Endothelial cell of umbilical vein (primary cell): ENCODE measurements around the gene ZNF385B.

Experiments used
- EZH2 ChIP-seq: IDR thresholded peaks from 2 replicates; pipeline ENCODE4 v1.6.1; 2012; ENCODE audit warnings: borderline replicate concordance, low read depth, mild to moderate bottlenecking, moderate library complexity, low read length, inconsistent platforms; ENCODE audit not compliant: severe bottlenecking
- FOS ChIP-seq: IDR thresholded peaks from 2 replicates; pipeline ENCODE4 v1.6.1; 2011; ENCODE audit warnings: mild to moderate bottlenecking, low read length, moderate library complexity, borderline replicate concordance; ENCODE audit not compliant: insufficient read depth
- JUN ChIP-seq: IDR thresholded peaks from 2 replicates; pipeline ENCODE4 v1.6.1; 2011; ENCODE audit warnings: borderline replicate concordance, low read depth; ENCODE audit not compliant: insufficient read length, insufficient read depth
- MYC ChIP-seq: IDR thresholded peaks from one replicate; pipeline ENCODE4 v1.6.1; 2011; ENCODE audit warnings: mild to moderate bottlenecking, low read depth, low read length
- POLR2A ChIP-seq: IDR thresholded peaks from 2 replicates; pipeline ENCODE4 v1.6.1; 2012; ENCODE audit warnings: low read depth, mild to moderate bottlenecking, control low read depth, low read length
- POLR2AphosphoS5 ChIP-seq: IDR thresholded peaks from 2 replicates; pipeline ENCODE4 v1.6.1; 2012; ENCODE audit warnings: low read depth, mild to moderate bottlenecking, control low read depth, low read length, moderate library complexity; ENCODE audit not compliant: insufficient read depth
- TF ChIP-seq, protein P1 (sequence below), 2 donors: IDR thresholded peaks; 1 replicate in 1 of 2; 2 replicates in 1 of 2; pipeline ENCODE4 v1.5.1; 2011; ENCODE audit warnings: low read length in 2 of 2, mild to moderate bottlenecking in 2 of 2, moderate library complexity in 2 of 2, control low read depth in 1 of 2, inconsistent platforms in 1 of 2, low read depth in 1 of 2; ENCODE audit not compliant: insufficient read depth in 1 of 2; ENCODE audit errors: extremely low read depth in 1 of 2

DNA sequence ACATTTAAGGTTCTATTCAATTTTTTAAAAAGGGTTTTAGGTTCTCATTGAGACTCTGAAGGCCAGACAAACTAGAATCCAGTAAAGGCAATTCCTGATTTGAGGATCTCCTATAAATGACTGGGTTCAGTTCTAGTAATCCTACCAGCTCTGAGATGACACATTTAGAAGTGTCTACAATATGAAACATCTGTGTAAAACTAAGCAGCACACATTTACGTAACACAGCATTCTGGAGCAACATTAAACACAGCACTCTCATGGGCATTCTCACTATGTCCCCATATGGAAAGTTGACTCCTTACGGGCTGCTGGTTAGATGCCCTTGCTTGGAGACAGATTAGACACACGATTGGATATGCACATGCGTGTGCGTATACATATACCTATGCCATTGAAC lies 114.4 kb downstream of the ZNF385B start:
- TF ChIP-seq, protein P1, sequence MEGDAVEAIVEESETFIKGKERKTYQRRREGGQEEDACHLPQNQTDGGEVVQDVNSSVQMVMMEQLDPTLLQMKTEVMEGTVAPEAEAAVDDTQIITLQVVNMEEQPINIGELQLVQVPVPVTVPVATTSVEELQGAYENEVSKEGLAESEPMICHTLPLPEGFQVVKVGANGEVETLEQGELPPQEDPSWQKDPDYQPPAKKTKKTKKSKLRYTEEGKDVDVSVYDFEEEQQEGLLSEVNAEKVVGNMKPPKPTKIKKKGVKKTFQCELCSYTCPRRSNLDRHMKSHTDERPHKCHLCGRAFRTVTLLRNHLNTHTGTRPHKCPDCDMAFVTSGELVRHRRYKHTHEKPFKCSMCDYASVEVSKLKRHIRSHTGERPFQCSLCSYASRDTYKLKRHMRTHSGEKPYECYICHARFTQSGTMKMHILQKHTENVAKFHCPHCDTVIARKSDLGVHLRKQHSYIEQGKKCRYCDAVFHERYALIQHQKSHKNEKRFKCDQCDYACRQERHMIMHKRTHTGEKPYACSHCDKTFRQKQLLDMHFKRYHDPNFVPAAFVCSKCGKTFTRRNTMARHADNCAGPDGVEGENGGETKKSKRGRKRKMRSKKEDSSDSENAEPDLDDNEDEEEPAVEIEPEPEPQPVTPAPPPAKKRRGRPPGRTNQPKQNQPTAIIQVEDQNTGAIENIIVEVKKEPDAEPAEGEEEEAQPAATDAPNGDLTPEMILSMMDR (IDR thresholded peaks at IDR 0.05; ENCODE audit: extremely low read depth in 1 of 2, insufficient read depth in 1 of 2, low read depth in 1 of 2, low read length in 2 of 2) = no peak
- TF ChIP-seq POLR2A = no peak
- TF ChIP-seq POLR2AphosphoS5 = no peak
- TF ChIP-seq EZH2 = no peak
- TF ChIP-seq JUN = no peak
- no peak for TF ChIP-seq FOS
- no peak for TF ChIP-seq MYC
